ENCODE measurements around the gene OR2AE1. TPM values are rescaled to one million over a fixed set of nuclear protein-coding genes. Genes with fewer than 3 reads are reported as not detected.

Gene OR2AE1
- total RNA-seq, 1 donor from 2014 or later, result 1.3 TPM

GRCh38 chr7:99860281-99861127, 16.3 kb downstream of the OR2AE1 start:
- H3K27me3 Mint-ChIP-seq, result peaks cover 33% of the 10 kb centered on the region
- H3K36me3 Mint-ChIP-seq (ENCODE audit: low read depth), result no peaks in the 10 kb centered on the region
- intact Hi-C loops (cut with micrococcal nuclease), result no loop called here
- H3K4me1 Mint-ChIP-seq, result no peaks in the 10 kb centered on the region
- peaks cover 3% of the 10 kb centered on the region for H3K9me3 Mint-ChIP-seq
- POLR2A ChIA-PET, result no interaction called here
- no peak overlapping the region for H3K27ac Mint-ChIP-seq
- H3K4me3 Mint-ChIP-seq, result no peak overlapping the region
- CTCF ChIA-PET, result no interaction called here
- TF ChIP-seq CTCF (IDR thresholded peaks at IDR 0.05), result no peak
- no peak for DNase-seq
- no peak for ATAC-seq (ENCODE audit: low read depth)

GRCh38 chr7:99855236-99855635, 21.6 kb downstream of the OR2AE1 start:
- TF ChIP-seq CTCF (IDR thresholded peaks at IDR 0.05), result no peak
- intact Hi-C loops (cut with micrococcal nuclease), result no loop called here
- Mint-ChIP-seq H3K36me3 (ENCODE audit: low read depth) (no peaks in the 10 kb centered on the region), H3K27ac (no peak overlapping the region), H3K4me1 (no peaks in the 10 kb centered on the region), H3K9me3 (no peaks in the 10 kb centered on the region), H3K27me3 (peaks cover 25% of the 10 kb centered on the region), H3K4me3 (no peak overlapping the region)
- CTCF ChIA-PET, result no interaction called here
- DNase-seq (no peak), ATAC-seq (ENCODE audit: low read depth) (no peak)
- POLR2A ChIA-PET, result no interaction called here

- no peak overlapping the region for H3K27ac Mint-ChIP-seq
- ATAC-seq (ENCODE audit: low read depth), result no peak
- intact Hi-C loops (cut with micrococcal nuclease), result no loop called here
- DNase-seq, result no peak
- H3K4me3 Mint-ChIP-seq, result no peak overlapping the region
- ChIA-PET CTCF (no interaction called here), POLR2A (no interaction called here)
- H3K4me1 Mint-ChIP-seq, result no peaks in the 10 kb centered on the region
- no peaks in the 10 kb centered on the region for H3K36me3 Mint-ChIP-seq (ENCODE audit: low read depth)
- TF ChIP-seq CTCF (IDR thresholded peaks at IDR 0.05), result no peak
- H3K27me3 Mint-ChIP-seq, result peaks cover 12% of the 10 kb centered on the region
- no peaks in the 10 kb centered on the region for H3K9me3 Mint-ChIP-seq
These were observed 28.2 kb downstream of the OR2AE1 start for GRCh38 chr7:99848420-99849216.

- ChIA-PET CTCF (no interaction called here), POLR2A (no interaction called here)
- no peaks in the 10 kb centered on the region for H3K9me3 Mint-ChIP-seq
These were observed 32.5 kb downstream of the OR2AE1 start for GRCh38 chr7:99844328-99844727.

More at GRCh38 chr7:99844328-99844727, 32.5 kb downstream of the OR2AE1 start:
- peaks cover 18% of the 10 kb centered on the region for H3K27me3 Mint-ChIP-seq
- ATAC-seq (ENCODE audit: low read depth) (no peak), DNase-seq (no peak)
- H3K27ac Mint-ChIP-seq, result no peak overlapping the region
- TF ChIP-seq CTCF (IDR thresholded peaks at IDR 0.05), result no peak
- intact Hi-C loops (cut with micrococcal nuclease), result no loop called here
- H3K36me3 Mint-ChIP-seq (ENCODE audit: low read depth), result no peaks in the 10 kb centered on the region
- no peak overlapping the region for H3K4me3 Mint-ChIP-seq
- H3K4me1 Mint-ChIP-seq, result no peaks in the 10 kb centered on the region
